GM19099 (cell line): ENCODE measurements around the gene OARD1.

ENCODE experiments used
- POLR2A ChIP-seq: IDR thresholded peaks from 3 replicates; pipeline ENCODE4 v1.6.1; 2011; ENCODE audit warnings: low read depth; ENCODE audit not compliant: insufficient read length; ENCODE audit errors: extremely low read depth

Gene OARD1

DNA sequence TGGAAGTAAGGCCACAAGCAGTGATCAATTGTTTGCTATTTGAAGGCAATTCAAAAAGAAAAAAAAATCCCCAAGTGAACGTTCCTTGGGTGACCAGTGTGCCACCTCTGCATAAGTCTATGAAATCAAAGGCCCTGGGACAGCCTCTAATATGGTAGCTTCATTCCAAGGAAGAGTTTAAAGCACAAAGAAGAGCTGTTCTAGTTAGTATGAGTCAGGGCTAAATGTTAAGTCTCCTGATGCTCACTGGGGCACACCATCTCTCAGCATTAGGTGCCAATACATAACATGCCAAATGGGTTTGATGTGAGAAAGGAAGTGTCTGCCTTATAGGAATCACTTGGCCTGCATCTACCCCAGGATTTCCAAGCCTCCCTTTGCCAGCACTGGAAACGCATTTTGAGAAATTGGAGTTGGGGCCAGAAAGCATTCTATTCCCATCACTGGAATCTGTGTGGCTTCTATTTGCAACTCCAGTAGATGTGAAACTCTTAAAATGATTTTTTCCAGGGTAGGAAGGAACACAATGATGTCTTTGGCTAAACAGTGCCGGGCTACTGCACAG, 46.1 kb downstream of the OARD1 start:
- no peak for TF ChIP-seq POLR2A

DNA sequence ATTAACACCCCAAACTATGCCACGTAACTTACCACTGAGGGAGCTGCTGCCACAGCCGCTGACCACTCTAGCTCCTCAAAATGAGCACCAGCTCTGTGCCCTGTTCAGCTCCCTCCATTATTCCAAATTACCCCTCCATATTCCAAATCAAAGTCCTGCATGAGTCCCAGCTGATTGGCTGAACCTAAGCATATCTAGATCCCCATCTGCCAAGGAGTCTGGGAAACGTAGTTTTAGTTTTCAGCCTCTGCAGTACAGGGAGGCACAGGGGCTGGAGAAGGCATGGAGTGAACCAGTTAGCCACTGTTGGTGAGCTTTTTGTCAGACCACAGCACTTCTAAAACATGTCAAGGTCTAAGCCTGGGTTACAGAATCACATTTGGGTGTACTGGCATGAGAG, 49.0 kb downstream of the OARD1 start:
- TF ChIP-seq POLR2A, result no peak

DNA sequence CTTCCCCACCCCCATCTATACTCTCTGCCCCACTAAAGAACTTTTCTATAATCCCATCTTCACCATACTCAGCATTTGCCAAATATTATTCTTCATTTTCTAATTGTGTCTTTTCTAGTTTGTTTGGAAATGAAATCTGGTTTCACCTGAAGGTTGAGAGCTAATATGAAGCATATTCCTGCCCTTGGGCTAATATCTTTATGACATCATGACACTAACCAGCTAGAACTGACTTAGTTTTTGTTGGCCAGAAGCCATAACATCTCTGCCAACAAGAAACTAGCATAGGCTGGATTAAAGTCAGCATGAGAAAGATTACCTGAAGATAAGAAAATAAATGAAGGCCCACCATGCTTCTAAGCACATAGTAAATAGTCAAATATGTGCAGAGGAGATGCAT, 49.9 kb downstream of the OARD1 start:
- no peak for TF ChIP-seq POLR2A

DNA sequence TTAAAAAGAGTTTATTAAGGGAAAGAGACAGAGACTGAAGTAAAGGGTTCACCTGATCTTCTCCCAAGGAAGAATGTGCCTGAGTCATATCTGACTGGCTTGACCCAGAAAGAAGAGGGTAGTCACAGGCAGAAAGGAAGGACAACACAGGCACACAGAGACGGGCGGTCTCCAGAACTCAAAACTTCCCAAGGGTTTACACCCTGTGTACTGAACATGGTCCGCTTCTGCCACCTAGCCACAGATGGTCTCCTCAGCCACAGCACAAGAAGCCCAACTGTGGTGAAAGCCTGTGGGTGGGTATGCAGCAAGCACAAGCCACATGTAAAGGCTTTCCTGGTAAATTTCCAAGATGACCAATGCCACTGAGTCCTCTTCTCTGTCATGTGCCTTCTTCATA, 50.3 kb downstream of the OARD1 start:
- TF ChIP-seq POLR2A, result no peak

DNA sequence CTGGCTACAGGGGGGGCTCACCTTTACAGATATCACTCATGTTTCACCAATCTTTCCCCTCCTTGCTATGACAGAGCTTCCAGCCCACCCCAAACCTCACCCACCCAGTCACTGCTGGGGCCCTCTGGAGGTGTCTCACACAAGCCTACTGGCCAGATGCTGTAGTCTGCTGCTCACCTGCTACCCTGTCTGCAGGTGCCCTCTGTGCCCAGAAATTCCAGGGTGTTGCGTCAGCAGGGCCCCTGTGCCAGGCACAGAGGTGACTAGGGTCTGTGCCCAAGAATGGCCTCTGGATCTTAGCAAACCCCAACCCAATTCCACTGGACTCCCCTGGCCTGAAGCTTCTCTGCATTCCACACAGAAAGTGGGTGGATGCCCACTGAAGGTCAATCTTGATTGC, 54.5 kb downstream of the OARD1 start:
- no peak for TF ChIP-seq POLR2A

DNA sequence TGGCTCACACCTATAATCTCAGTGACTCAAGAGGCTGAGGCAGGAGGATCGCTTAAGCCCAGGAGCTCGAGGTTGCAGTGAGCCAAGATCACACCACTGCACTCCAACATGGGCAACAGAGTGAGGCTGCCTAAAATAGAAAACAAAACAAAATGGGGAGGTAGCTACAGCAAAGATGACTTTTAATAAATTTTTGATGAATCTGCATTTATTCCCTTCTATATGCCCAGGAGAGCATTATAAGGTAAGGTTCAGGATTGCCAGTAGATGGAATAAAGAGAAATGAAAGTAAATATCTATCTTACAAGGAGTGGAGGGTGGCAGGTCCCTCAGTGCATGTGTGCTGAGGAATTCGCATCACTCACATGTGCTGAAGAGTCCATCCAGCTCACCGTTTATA, 57.4 kb downstream of the OARD1 start:
- no peak for TF ChIP-seq POLR2A
